ENCODE data around the gene MDFIC2.

The MDFIC2 gene

DNA sequence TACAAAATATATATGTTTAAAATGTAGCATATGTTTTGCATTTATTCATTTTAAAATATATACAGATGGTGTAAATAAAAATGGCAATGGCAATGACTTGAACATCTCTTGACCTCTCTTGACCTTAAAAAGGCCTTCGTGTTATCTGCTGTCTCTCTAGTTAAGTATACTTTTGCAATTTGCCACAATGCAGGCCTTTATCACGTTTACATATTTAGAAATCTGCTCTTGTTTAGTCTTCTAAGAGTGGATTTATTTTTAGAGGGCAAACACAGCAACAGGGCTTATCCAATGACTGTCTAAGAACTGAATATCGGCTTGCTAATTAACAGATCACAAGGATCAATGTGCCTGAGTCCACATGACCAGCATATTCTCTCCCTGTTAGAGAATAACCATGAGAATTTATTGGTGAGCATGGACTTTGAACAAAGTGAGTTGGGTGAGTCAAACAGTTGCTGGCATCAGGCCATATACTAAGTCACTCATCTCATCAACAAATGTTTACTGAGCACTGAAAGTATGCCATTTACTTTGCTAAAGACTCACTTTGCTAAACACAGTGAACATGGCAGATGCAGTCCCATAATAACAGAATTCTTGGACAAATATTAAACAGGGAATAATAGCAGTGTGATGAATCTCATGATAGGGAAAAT, 48.2 kb downstream of the MDFIC2 start:
- no peak overlapping the region for H3K4me3 ChIP-seq (ENCODE audit: low read depth, low read length)
- TF ChIP-seq, protein P1, sequence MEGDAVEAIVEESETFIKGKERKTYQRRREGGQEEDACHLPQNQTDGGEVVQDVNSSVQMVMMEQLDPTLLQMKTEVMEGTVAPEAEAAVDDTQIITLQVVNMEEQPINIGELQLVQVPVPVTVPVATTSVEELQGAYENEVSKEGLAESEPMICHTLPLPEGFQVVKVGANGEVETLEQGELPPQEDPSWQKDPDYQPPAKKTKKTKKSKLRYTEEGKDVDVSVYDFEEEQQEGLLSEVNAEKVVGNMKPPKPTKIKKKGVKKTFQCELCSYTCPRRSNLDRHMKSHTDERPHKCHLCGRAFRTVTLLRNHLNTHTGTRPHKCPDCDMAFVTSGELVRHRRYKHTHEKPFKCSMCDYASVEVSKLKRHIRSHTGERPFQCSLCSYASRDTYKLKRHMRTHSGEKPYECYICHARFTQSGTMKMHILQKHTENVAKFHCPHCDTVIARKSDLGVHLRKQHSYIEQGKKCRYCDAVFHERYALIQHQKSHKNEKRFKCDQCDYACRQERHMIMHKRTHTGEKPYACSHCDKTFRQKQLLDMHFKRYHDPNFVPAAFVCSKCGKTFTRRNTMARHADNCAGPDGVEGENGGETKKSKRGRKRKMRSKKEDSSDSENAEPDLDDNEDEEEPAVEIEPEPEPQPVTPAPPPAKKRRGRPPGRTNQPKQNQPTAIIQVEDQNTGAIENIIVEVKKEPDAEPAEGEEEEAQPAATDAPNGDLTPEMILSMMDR (IDR thresholded peaks at IDR 0.05; ENCODE audit: low read depth, low read length) = no peak

DNA sequence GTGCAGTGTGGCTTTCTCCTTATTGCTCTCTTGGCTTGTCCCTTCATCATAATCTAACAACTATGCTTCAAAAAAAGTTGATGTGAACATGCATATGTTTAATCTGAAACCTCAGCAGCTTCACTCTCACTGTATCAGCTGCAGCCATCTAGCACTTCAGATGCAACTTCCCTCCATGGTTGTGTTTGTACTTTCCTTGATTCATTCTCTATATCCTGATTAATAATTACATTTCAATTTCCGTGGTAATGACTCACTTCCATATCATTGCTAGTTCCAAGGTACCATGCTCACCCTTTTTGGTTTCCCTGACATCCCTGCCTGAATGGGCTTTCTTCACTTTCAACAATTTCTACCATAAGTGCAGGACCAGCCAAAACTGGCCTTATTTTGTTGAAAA, 51.2 kb downstream of the MDFIC2 start:
- H3K4me3 ChIP-seq (ENCODE audit: low read depth, low read length) = no peak overlapping the region
- TF ChIP-seq, protein P1 (IDR thresholded peaks at IDR 0.05; ENCODE audit: low read depth, low read length) = no peak

DNA sequence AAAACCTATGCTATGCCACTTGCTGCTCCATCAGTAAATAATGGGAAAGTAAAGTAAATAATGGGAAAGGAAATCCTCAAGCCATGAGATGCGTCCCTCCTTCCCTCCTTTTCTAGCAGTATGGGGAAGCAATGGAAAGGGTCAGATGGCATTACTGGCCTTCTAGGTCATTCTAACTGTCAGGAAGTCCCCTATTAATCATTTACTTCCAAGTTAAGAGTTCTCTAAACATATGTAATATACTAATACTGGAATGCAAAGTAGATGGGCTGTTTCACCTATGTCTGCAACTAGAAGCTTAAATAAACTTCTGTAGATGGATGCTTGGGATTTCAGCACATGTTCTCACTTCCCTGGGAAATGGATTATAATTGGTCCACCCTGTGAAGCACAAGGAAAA, 55.9 kb downstream of the MDFIC2 start:
- TF ChIP-seq, protein P1 (IDR thresholded peaks at IDR 0.05; ENCODE audit: low read depth, low read length) = no peak
- H3K4me3 ChIP-seq (ENCODE audit: low read depth, low read length) = no peak overlapping the region

DNA sequence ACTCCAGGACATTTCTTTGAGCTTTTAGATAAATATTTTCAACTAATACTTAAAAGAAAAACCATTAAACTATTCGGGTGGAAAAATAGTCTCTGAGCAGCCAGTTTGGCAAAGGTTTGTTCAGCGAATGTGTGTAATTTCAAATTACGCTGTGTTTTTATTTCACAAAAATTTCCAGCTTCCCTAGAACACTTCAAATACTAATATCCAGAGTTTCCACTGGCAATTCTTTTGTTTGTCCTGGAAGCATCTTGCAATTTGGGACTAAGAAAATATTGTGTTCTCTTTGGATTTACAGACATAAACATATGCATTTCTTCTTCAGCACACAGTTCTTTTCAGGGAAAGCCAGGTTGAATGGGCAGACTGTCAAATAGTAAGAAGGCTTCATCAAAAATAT, 61.9 kb downstream of the MDFIC2 start:
- TF ChIP-seq, protein P1 (IDR thresholded peaks at IDR 0.05; ENCODE audit: low read depth, low read length) = no peak
- no peak overlapping the region for H3K4me3 ChIP-seq (ENCODE audit: low read depth, low read length)

DNA sequence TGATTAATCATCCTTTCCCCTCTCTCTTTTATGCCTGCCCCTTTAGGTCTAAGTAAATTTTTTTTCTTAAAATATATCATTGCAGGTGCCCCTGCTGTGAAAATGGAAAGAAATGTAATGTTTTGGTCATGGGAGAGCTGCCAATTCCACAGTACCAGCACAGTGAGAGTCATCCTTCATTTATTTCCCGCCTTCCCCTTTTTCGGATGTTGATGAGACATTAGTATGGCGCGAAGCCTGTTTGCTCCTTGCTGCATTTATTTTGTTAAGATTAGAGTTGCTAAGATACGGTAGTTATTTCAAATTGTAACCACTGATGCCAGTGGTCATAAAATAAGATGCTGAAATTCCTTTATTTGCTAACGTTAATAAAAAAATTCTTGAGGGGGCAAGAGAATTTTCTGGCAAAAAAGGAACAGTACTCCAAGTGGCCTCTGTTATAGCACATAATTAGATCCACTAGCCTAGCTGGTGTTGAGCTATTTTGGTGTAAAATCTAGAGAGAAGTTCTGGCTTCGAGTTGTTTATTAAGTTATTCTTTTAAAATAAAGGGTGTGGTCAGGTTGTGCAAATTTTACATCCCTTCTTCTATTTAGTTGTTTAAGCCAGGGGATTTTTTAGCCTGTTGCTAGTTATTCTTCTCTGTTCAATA, 62.8 kb downstream of the MDFIC2 start:
- no peak overlapping the region for H3K4me3 ChIP-seq (ENCODE audit: low read depth, low read length)
- TF ChIP-seq, protein P1 (IDR thresholded peaks at IDR 0.05; ENCODE audit: low read depth, low read length) = no peak

DNA sequence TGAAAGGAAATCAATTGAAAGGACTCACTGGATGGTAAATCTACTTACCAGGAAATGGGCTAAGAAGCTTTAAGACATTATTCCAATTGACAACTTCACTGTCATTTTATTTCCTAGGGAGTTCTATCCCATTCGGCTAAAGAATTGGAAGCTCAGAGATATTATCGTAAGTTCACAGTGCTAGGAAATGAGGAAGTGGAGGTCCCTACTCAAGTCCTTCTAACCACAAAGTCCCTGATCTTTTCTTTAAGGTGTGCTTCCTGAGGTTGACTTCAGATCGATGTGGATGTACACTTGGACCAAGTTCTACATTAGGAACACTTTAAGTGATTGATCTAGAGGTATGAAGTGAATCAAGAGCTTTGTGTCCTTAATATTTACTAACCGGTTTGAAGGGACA, 63.6 kb downstream of the MDFIC2 start:
- H3K4me3 ChIP-seq (ENCODE audit: low read depth, low read length) = no peak overlapping the region
- TF ChIP-seq, protein P1 (IDR thresholded peaks at IDR 0.05; ENCODE audit: low read depth, low read length) = no peak

DNA sequence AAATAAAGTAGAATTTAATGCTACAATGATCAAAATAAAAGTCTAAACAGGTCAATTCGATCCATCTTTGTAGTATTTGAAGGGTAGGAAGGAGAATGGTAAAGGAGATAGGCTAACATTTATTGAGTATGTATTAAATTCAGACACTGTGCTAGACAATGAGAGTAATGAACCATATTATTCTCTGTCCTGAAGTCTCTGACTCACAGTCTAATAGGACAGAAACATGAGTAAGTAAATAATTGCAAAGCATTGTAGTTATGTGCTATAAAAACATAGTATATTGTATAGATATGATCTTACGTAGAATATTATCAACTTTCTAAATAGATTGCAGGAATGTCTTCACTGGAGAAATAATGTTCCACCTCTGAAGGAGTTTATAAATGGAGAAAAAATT, 64.5 kb downstream of the MDFIC2 start:
- TF ChIP-seq, protein P1 (IDR thresholded peaks at IDR 0.05; ENCODE audit: low read depth, low read length) = no peak
- H3K4me3 ChIP-seq (ENCODE audit: low read depth, low read length) = no peak overlapping the region
